ENCODE results near the gene SPON1. TPM values are rescaled to one million over a fixed set of nuclear protein-coding genes. Genes with fewer than 3 reads are reported as not detected.

SPON1 gene
- total RNA-seq, 1 experiment from 2014 or later: 6.4 TPM

- DNase-seq (ENCODE audit: low spot score) (no peak), ATAC-seq (no peak)
- ChIA-PET CTCF (no interaction called here), POLR2A (no interaction called here)
- Mint-ChIP-seq H3K9me3 (no peaks in the 10 kb centered on the region), H3K4me1 (peaks cover under 1% of the 10 kb centered on the region), H3K36me3 (no peaks in the 10 kb centered on the region), H3K4me3 (no peak overlapping the region), H3K27ac (no peak overlapping the region), H3K27me3 (ENCODE audit: low read depth) (no peaks in the 10 kb centered on the region)
- TF ChIP-seq FOXP4 (CRISPR knock-in tag; IDR thresholded peaks at IDR 0.05) (no peak), ZNF416 (CRISPR knock-in tag; IDR thresholded peaks at IDR 0.05) (no peak), E2F5 (CRISPR knock-in tag; IDR thresholded peaks at IDR 0.05) (no peak), MAX (CRISPR knock-in tag; IDR thresholded peaks at IDR 0.05) (no peak), FOXJ3 (CRISPR knock-in tag; IDR thresholded peaks at IDR 0.05; ENCODE audit: borderline replicate concordance) (no peak), MYBL2 (CRISPR knock-in tag; IDR thresholded peaks at IDR 0.05) (no peak), ZNF121 (CRISPR knock-in tag; IDR thresholded peaks at IDR 0.05) (no peak), ZNF396 (CRISPR knock-in tag; IDR thresholded peaks at IDR 0.05; ENCODE audit: borderline replicate concordance) (no peak), NR2C2 (CRISPR knock-in tag; IDR thresholded peaks at IDR 0.05) (no peak), ZNF219 (CRISPR knock-in tag; IDR thresholded peaks at IDR 0.05; ENCODE audit: borderline replicate concordance) (no peak), E2F4 (CRISPR knock-in tag; IDR thresholded peaks at IDR 0.05; ENCODE audit: borderline replicate concordance, low read depth) (no peak)
Measured at GRCh38 chr11:14185461-14185860, 222.9 kb downstream of the SPON1 start.

GRCh38 chr11:14186046-14186775, 223.7 kb downstream of the SPON1 start:
- no peak for ATAC-seq
- peaks cover 1% of the 10 kb centered on the region; the same call in 1 of the 2 replicates for H3K4me1 Mint-ChIP-seq
- CTCF ChIA-PET: no interaction called here
- no peak overlapping the region for H3K4me3 Mint-ChIP-seq
- POLR2A ChIA-PET: no interaction called here
- no peaks in the 10 kb centered on the region for H3K36me3 Mint-ChIP-seq
- H3K9me3 Mint-ChIP-seq: no peaks in the 10 kb centered on the region
- H3K27ac Mint-ChIP-seq: no peak overlapping the region; the same call in 1 of the 2 replicates
- H3K27me3 Mint-ChIP-seq (ENCODE audit: low read depth): no peaks in the 10 kb centered on the region
- no peak for DNase-seq (ENCODE audit: low spot score)
- TF ChIP-seq, protein P1, sequence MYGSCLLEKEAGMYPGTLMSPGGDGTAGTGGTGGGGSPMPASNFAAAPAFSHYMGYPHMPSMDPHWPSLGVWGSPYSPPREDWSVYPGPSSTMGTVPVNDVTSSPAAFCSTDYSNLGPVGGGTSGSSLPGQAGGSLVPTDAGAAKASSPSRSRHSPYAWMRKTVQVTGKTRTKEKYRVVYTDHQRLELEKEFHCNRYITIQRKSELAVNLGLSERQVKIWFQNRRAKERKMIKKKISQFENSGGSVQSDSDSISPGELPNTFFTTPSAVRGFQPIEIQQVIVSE (CRISPR knock-in tag; IDR thresholded peaks at IDR 0.05; ENCODE audit: borderline replicate concordance): no peak
- TF ChIP-seq USF1 (CRISPR knock-in tag; IDR thresholded peaks at IDR 0.05): no peak
- TF ChIP-seq ZNF121 (CRISPR knock-in tag; IDR thresholded peaks at IDR 0.05): no peak
- TF ChIP-seq ZNF396 (CRISPR knock-in tag; IDR thresholded peaks at IDR 0.05; ENCODE audit: borderline replicate concordance): no peak
- TF ChIP-seq ZNF532 (CRISPR knock-in tag; IDR thresholded peaks at IDR 0.05; ENCODE audit: borderline replicate concordance): no peak
- no peak for TF ChIP-seq NFATC4 (CRISPR knock-in tag; IDR thresholded peaks at IDR 0.05)
